GM21423 (cell line): Measurements from ENCODE around the gene SUSD6.
A peak's percentile ranks its signal among the peaks of the same experiment; 100 is the strongest.
"Not testable (repeated sequence)": the region's sequence is repeated elsewhere in the genome, so short reads cannot be mapped to it uniquely, and the experiment has no call there.

ENCODE experiments used
- ATAC-seq: cut with Tn5 transposase; IDR thresholded peaks from one replicate; pipeline ENCODE4 v1.9.1; 2021; ENCODE audit warnings: mild to moderate bottlenecking, moderate library complexity; ENCODE audit not compliant: unreplicated experiment

SUSD6 gene

GRCh38 chr14:69591317-69591716 lies 20.1 kb upstream of the SUSD6 start:
- no peak for ATAC-seq

DNA sequence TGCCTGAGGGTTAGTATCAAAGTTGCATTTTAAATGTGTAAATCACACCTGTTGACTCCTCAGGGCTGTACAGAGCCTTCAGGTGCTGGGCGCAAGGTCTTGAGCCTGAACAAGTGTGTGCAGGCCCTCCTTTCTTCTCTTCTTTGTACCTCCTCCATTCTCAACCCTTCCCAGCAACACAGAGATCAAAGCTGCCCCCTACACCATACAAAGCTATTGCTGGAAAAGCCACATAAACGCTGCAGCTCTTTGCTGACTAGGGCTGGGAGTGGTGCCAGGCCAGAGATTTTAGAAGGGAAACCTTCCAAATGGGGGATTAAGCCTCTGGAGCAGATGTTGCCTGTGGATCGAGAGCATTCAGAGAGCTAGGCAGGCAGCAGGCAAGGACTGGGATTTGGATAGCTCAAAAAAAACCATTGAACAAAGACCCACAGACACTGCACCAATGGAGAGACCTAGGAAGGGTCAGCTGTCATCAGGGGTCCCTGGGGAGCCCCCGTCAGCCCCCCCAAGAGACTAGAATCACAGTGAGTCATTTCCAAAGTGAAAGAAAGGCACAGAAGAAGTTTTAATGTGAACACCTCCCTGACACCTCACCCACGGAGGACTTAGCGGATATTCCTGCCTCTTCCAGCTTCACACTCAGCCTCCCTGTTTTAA lies 18.2 kb upstream of the SUSD6 start:
- no peak for ATAC-seq

- no peak for ATAC-seq
Measured at GRCh38 chr14:69594846-69595245, 16.6 kb upstream of the SUSD6 start.

DNA sequence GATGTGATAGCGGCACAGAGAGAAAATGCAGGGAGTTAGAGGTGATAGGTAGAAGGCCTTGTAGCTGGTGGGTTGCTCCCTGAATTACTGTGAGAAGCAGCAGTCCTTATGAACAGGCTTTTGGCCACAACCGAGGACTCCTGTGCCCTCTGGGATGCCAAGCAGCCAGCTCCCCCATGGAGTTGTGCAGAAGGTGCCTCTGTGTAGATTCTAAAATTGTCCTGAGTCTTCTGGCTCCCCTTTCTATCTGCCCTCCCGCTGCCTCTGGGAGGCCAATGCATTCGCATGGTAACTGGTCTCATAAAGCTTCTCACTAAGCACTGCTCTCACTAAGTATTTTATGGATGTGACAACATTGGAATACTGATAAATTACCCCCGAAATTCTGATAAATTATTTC lies 16.1 kb upstream of the SUSD6 start:
- ATAC-seq = no peak

- not testable (repeated sequence) for ATAC-seq
Measured at GRCh38 chr14:69599431-69599830, 12.0 kb upstream of the SUSD6 start.

DNA sequence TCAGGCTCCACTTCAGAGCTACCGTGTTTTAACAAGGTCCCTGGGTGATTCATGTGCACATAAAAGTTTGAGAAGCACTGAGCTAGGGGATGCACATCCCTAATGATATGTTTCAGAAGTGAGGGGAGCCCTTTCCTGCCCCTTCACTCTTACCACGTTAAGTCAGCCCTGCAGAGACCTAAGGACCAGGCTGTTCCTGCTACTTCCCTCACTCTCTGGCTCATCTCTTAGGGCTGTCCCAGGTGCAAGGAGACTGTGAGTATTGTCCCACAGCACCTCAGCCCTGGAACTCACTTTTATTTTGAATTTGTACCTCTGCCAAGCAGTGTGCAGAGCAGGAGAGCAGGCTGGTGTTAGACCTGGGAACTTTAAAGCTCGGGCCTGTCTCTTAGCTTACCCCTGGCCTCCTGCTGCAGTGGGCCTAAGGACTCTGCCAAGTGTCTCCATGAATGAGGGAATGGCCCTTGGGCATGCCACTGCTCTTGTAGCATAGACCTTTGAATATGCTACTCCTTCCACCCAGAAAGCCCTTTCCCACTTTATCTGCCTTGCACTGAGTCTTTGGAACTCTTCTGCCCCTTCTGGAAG lies 11.0 kb upstream of the SUSD6 start:
- ATAC-seq = no peak

GRCh38 chr14:69605738-69606137 lies 5.7 kb upstream of the SUSD6 start:
- no peak for ATAC-seq

GRCh38 chr14:69606258-69607184 lies 4.9 kb upstream of the SUSD6 start:
- no peak for ATAC-seq

DNA sequence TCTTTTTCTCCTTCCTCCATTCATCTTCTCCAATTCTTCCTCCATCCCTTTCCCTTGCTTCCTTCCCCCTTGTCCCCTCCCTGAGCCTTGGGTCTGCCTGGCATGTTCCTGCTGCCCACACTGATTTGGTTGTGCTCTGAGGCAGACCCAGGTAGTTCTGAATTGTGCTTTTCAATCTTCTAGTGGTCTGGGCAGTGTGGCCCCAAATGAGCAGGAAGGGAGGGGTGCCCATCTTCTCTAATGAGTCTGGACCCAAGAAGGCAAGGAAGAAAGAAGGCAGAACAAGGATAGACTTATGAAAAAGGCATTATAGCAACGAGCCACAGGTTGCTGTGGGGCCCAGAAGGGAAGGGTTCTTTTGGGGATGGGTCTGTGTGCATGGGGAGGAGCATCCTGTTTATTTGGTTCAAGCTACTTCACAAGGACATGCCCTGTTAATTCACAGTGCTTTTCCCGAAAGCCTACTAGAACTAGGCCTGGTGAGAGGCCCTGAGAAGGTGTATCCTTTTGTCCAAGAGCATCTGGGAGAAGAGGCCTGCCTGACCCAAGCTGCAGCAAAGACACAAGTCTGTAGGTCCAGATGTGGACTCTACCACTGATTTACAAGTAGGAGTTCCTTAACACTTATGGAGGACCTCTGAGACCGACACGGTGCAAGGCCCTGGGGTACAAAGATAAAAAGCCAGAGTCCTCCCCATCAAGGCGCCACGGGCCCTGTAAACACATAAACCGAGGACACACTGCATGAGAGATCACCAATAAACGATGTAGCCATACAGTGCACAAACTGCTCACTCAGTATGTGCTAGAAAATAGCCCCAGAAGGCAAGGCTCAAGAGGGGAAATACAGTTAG lies 1.1 kb upstream of the SUSD6 start:
- ATAC-seq = no peak

DNA sequence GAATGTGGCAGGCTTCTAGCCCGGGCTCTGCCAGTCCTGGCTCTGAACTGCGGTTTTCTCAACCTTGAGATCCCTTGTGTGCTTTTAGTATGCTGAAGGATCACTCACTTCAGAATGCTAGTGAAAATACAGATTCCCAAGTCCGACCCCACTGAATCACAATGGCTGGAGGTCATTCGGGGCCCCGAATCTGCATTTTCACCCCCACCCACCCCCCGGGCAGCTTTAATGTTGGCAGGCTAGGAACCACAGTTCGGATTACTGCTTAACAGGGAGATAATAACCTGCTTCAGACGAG lies 573 bp upstream of the SUSD6 start:
- ATAC-seq = no peak

GRCh38 chr14:69612014-69612782 lies 802 bp downstream of the SUSD6 start:
- peak; percentile 19 for ATAC-seq

- ATAC-seq = no peak
Measured at GRCh38 chr14:69612783-69613130, 1.4 kb downstream of the SUSD6 start.

GRCh38 chr14:69613312-69614073 lies 2.1 kb downstream of the SUSD6 start:
- ATAC-seq = no peak

DNA sequence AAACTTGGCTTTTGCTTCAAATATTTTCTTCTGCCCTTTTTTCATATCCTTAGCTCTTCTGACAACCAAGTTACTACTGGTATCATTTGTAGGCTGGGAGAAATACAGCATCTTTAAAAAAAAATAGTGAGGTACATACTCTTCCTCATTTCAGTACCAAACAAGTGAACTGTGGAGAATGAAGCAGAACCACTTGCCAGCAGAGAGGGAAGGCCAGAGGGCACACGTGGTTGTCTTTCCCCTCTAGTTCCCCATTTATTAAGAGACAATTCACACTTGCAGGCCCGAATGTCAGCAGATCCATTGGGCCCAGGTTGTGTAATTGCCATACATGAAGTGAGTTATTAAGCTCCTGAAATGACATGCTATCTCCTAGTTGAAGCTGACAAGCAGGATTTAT lies 3.2 kb downstream of the SUSD6 start:
- no peak for ATAC-seq

GRCh38 chr14:69615121-69615495 lies 3.7 kb downstream of the SUSD6 start:
- peak; percentile 0 for ATAC-seq

DNA sequence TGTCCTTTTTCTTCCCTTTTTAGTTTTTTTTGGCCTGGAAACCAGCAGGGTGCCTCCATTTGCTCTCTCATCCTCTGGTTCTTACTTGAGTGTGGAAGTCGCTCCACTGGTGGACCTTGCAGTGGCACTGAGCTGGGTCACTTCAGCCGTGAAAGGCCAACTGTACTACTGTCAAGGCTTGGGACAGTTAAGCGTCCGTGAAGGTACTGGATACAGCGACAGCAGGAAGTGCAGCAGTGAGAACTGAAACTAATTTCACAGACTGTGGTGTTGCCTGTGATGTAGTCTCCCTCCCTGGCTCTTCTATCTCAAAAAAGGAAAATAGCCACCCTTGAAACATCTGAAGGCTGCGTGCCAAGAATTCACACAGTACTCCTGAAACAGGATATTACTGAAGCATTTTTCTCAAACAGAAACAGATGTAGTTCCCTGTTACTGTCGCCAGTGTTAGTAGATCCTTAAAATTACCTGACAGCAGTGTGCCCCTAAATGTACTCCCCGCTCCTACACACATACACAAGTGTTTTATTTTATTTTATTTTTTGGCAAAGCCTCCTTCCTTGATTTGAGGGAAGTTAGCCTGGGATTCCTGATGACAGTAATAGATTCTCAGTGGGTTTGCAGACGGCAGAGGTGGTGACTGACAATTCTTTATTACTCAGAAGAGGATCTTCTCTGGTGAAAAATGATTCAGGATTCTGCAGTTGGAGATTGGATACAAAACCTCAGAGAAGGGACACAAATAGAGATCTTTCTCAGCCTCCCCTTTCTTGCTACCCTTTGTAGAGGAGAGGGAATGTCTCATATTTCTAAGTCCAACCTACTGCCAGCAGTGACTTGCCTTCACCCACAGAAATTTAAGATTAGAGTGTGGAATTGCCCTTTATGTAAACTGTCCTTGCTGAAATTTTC lies 4.4 kb downstream of the SUSD6 start:
- peak; percentile 47 for ATAC-seq

DNA sequence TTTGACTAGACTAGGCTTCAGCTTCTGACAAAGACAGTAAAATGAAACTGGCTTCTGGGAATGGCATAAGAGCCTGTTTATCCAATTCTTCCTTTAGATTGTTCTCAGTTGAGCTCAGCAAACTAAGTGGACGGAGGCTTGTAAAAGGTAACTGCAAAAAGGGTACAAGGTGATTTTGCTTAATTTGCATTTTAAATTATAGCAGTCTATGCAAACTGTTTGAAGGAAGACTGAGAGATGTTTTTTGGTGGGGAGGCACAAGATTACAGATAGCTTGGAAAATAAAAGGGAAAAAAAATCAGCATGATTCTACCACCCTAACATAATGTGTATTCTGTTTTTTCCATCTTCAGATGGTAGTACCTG lies 5.0 kb downstream of the SUSD6 start:
- ATAC-seq = no peak

GRCh38 chr14:69617796-69618195 lies 6.4 kb downstream of the SUSD6 start:
- ATAC-seq = no peak

GRCh38 chr14:69619012-69619411 lies 7.6 kb downstream of the SUSD6 start:
- no peak for ATAC-seq
